IMR-90 (cell line): ENCODE data around the gene CENPP. TPM values are rescaled to one million over a fixed set of nuclear protein-coding genes. Genes with fewer than 3 reads are reported as not detected.

Experiments
- ATAC-seq: fragments of 200-7000 bp; cut with Tn5 transposase; 2 replicates; pipeline ENCODE4 v1.9.1; 2020; ENCODE audit warnings: low read depth, mild to moderate bottlenecking, moderate library complexity
- BruUV-seq: library from RNA; stranded (reverse); fragments of 400-500 nt; replicated peaks from 2 replicates; lab custom pipeline; 2021; lab: Mats Ljungman, UMichigan
- CTCF ChIA-PET: fragments of 300-600 bp; formaldehyde crosslinking; extraction: SDS; loops from one replicate; lab custom pipeline; 2021; ENCODE audit warnings: antibody characterized with exemption; lab: Yijun Ruan, JAX
- POLR2A ChIA-PET: fragments of 300-600 bp; sonication (Branson Sonifier 250); formaldehyde crosslinking; loops from one replicate; lab custom pipeline; 2022; ENCODE audit warnings: antibody characterized with exemption; ENCODE audit not compliant: unreplicated experiment; lab: Charles Lee
- DNase-seq: peaks from one replicate; pipeline ENCODE4 v3.0.0; 2013
- H2AFZ ChIP-seq: replicated peaks from 2 replicates; pipeline ENCODE3; 2013; ENCODE audit warnings: low read length, mild to moderate bottlenecking; ENCODE audit not compliant: poor library complexity
- H2AK5ac ChIP-seq: 2 replicates; pipeline ENCODE4 v1.6.1; 2013; ENCODE audit warnings: low read depth, low read length, inconsistent platforms
- H2AK9ac ChIP-seq: replicated peaks from 2 replicates; pipeline ENCODE3; 2013; ENCODE audit warnings: mild to moderate bottlenecking, low read depth, low read length, moderate library complexity; ENCODE audit not compliant: poor library complexity
- H2BK120ac ChIP-seq: 2 replicates; pipeline ENCODE4 v1.6.1; 2013; ENCODE audit warnings: low read depth, low read length, inconsistent platforms
- H2BK15ac ChIP-seq: 3 replicates; pipeline ENCODE4 v1.6.1; 2013; ENCODE audit warnings: low read depth, low read length, inconsistent platforms
- H2BK20ac ChIP-seq: 2 replicates; pipeline ENCODE4 v1.6.1; 2013; ENCODE audit warnings: low read depth, mild to moderate bottlenecking, inconsistent platforms, low read length, moderate library complexity
- H2BK5ac ChIP-seq: 2 replicates; pipeline ENCODE4 v1.6.1; 2013; ENCODE audit warnings: mild to moderate bottlenecking, low read depth, low read length, inconsistent platforms; ENCODE audit not compliant: poor library complexity, severe bottlenecking
- H3K14ac ChIP-seq: replicated peaks from 2 replicates; pipeline ENCODE4 v1.6.1; 2013; ENCODE audit warnings: low read depth, low read length, inconsistent platforms
- H3K18ac ChIP-seq: 2 replicates; pipeline ENCODE4 v1.6.1; 2013; ENCODE audit warnings: low read depth, low read length, control low read depth
- H3K23ac ChIP-seq: 2 replicates; pipeline ENCODE4 v1.6.1; 2013; ENCODE audit warnings: low read depth, low read length, inconsistent platforms
- H3K27ac ChIP-seq: 2 replicates; pipeline ENCODE4 v1.5.1; 2013; ENCODE audit warnings: mild to moderate bottlenecking, control low read depth, low read length; ENCODE audit not compliant: insufficient read depth
- H3K27me3 ChIP-seq: 2 replicates; pipeline ENCODE4 v1.6.1; 2013; ENCODE audit warnings: low read length; ENCODE audit not compliant: control insufficient read depth, insufficient read depth
- H3K36me3 ChIP-seq: 2 replicates; pipeline ENCODE4 v1.6.1; 2013; ENCODE audit warnings: low read length, mixed read lengths; ENCODE audit not compliant: control insufficient read depth, insufficient read depth
- H3K4ac ChIP-seq: 2 replicates; pipeline ENCODE4 v1.6.1; 2013; ENCODE audit warnings: low read depth, low read length, inconsistent platforms
- H3K4me1 ChIP-seq: 2 replicates; pipeline ENCODE4 v1.6.1; 2013; ENCODE audit warnings: low read length, mixed read lengths; ENCODE audit not compliant: control insufficient read depth, insufficient read depth
- H3K4me2 ChIP-seq: 2 replicates; pipeline ENCODE4 v1.6.1; 2013; ENCODE audit warnings: low read depth, mild to moderate bottlenecking, control low read depth, low read length, moderate library complexity
- H3K4me3 ChIP-seq: 2 replicates; pipeline ENCODE4 v1.5.1; 2013; ENCODE audit warnings: low read depth, mild to moderate bottlenecking, control low read depth, low read length, moderate library complexity; ENCODE audit not compliant: insufficient read depth
- H3K56ac ChIP-seq: 2 replicates; pipeline ENCODE4 v1.6.1; 2013; ENCODE audit warnings: low read length, inconsistent platforms; ENCODE audit not compliant: insufficient read depth; ENCODE audit errors: extremely low read depth
- H3K79me1 ChIP-seq, 2 experiments: 2 replicates each; pipeline ENCODE4 v1.6.1; 2013; ENCODE audit warnings: low read length in 2 of 2, inconsistent platforms in 1 of 2, low read depth in 1 of 2
- H3K9ac ChIP-seq: 2 replicates; pipeline ENCODE4 v1.6.1; 2013; ENCODE audit warnings: low read depth, low read length, control low read depth
- H3K9me1 ChIP-seq: 2 replicates; pipeline ENCODE4 v1.6.1; 2013; ENCODE audit warnings: low read length, inconsistent platforms; ENCODE audit not compliant: insufficient read depth
- H3K9me3 ChIP-seq: 2 replicates; pipeline ENCODE4 v1.6.1; 2013; ENCODE audit warnings: low read length; ENCODE audit not compliant: control insufficient read depth, insufficient read depth
- H4K20me1 ChIP-seq: 2 replicates; pipeline ENCODE4 v1.6.1; 2013; ENCODE audit warnings: low read length, inconsistent platforms; ENCODE audit not compliant: insufficient read depth
- H4K5ac ChIP-seq: 2 replicates; pipeline ENCODE4 v1.6.1; 2013; ENCODE audit warnings: mild to moderate bottlenecking, low read depth, low read length, control low read depth
- H4K8ac ChIP-seq, 2 experiments: 2 replicates each; pipeline ENCODE4 v1.6.1; 2013; ENCODE audit warnings: low read depth in 2 of 2, low read length in 2 of 2, control low read depth in 1 of 2, inconsistent platforms in 1 of 2
- H4K91ac ChIP-seq: 2 replicates; pipeline ENCODE4 v1.6.1; 2013; ENCODE audit warnings: low read depth, low read length, inconsistent platforms; ENCODE audit not compliant: insufficient read depth
- CHD1 ChIP-seq: IDR thresholded peaks from 2 replicates; pipeline ENCODE4 v1.6.1; 2012; ENCODE audit warnings: low read depth, low read length, improper control_type of control experiment
- CTCF ChIP-seq: conservative IDR thresholded peaks from 2 replicates; pipeline ENCODE4 v1.5.1; 2012; ENCODE audit warnings: mild to moderate bottlenecking, low read depth, low read length, improper control_type of control experiment
- MAZ ChIP-seq: IDR thresholded peaks from 2 replicates; pipeline ENCODE4 v1.6.1; 2012; ENCODE audit warnings: low read depth, mild to moderate bottlenecking, low read length, improper control_type of control experiment, moderate library complexity, borderline replicate concordance
- MXI1 ChIP-seq: IDR thresholded peaks from 2 replicates; pipeline ENCODE4 v1.6.1; 2012; ENCODE audit warnings: low read depth, mild to moderate bottlenecking, low read length, moderate library complexity, borderline replicate concordance
- NFE2L2 ChIP-seq: fragments of 150-350 bp; IDR thresholded peaks from 2 replicates; pipeline ENCODE4 v1.6.1; 2016; ENCODE audit warnings: low read depth, mild to moderate bottlenecking, low read length
- WGBS, 2 experiments: methylation state at CpG; one replicate each; pipeline versions ENCODE4 v1.1.5 to v1.1.7; 2013; ENCODE audit warnings: missing lambda C conversion rate in 2 of 2; ENCODE audit not compliant: insufficient read length in 1 of 2; ENCODE audit errors: extremely low coverage in 2 of 2; 5-methylcytosine and 5-hydroxymethylcytosine counted together
- dilution Hi-C: fragments of 300-500 bp; cut with HindIII; formaldehyde crosslinking; loops from one replicate; pipeline ENCODE4 v1.14.3; 2018; ENCODE audit warnings: low sequenced_read_pairs; ENCODE audit not compliant: unreplicated experiment
- in situ Hi-C: fragments of 300-500 bp; cut with MboI; formaldehyde crosslinking; loops from 3 replicates; pipeline ENCODE4 v1.14.3; 2019; ENCODE audit warnings: low sequenced_read_pairs, inconsistent platforms, mixed read lengths
- intact Hi-C: fragments of 100-400 bp; cut with micrococcal nuclease; formaldehyde crosslinking; loops from 2 replicates; pipeline ENCODE4 v1.10.0; 2022
- polyA plus RNA-seq, 3 experiments: library from polyadenylated mRNA; depleted of rRNA; stranded (reverse); fragments of >200 nt; gene quantifications; 2 replicates each; pipeline ENCODE4 v1.2.3, GENCODE V29; 2012; ENCODE audit warnings: low replicate concordance in 1 of 3
- total RNA-seq: library from RNA; depleted of rRNA; stranded (reverse); fragments of >200 nt; gene quantifications from 2 replicates; pipeline ENCODE4 v1.2.3, GENCODE V29; 2012

The CENPP gene
- total and polyA plus RNA-seq, 2 of the 4 experiments (the other 2 are of a cell fraction): 1.4 to 2.0 TPM

GRCh38 chr9:92616655-92617111 is 290.9 kb downstream of the CENPP start:
- intact Hi-C loops (no loop called here), in situ Hi-C loops (no loop called here), dilution Hi-C loops (no loop called here)
- no peaks in the 10 kb centered on the region for H4K20me1 ChIP-seq
- no TSS peak for BruUV-seq
- no peak overlapping the region for H4K8ac ChIP-seq
- ChIA-PET CTCF (no interaction called here), POLR2A (no interaction called here)
- ATAC-seq (peak; percentile 22; the same call in 1 of the 2 replicates), DNase-seq (no peak)
- H2AK9ac ChIP-seq: no peak overlapping the region
- peaks cover 0 to 13% of the 10 kb centered on the region in 2 experiments; a peak in 2 of 4 replicates for H3K79me1 ChIP-seq
- TF ChIP-seq CTCF (no peak), MXI1 (no peak), MAZ (no peak), NFE2L2 (no peak), CHD1 (no peak)
- peaks cover 14% of the 10 kb centered on the region; the same call in 1 of the 2 replicates for H3K4me1 ChIP-seq
- H3K14ac ChIP-seq: no peak overlapping the region
- no peak overlapping the region for H2AFZ ChIP-seq
- no peak overlapping the region for H2BK15ac ChIP-seq
- peak overlapping the region; percentile 7; the same call in 1 of the 2 replicates for H3K27ac ChIP-seq
- no CpG with 5 or more reads among the region's 11 CpGs for WGBS, 2 experiments
- no peak overlapping the region for H3K56ac ChIP-seq
- no peaks in the 10 kb centered on the region for H3K9me3 ChIP-seq
- no peak overlapping the region for H2BK20ac ChIP-seq
- no peak overlapping the region for H3K4me3 ChIP-seq
- no peak overlapping the region for H2BK120ac ChIP-seq
- H2AK5ac ChIP-seq: no peak overlapping the region
- no peak overlapping the region for H3K9ac ChIP-seq
- peaks cover 45% of the 10 kb centered on the region for H3K36me3 ChIP-seq
- no peak overlapping the region for H3K18ac ChIP-seq
- no peak overlapping the region for H3K4ac ChIP-seq
- H3K27me3 ChIP-seq: no peaks in the 10 kb centered on the region
- H3K9me1 ChIP-seq: peaks cover 39% of the 10 kb centered on the region
- no peak overlapping the region; the same call in 1 of the 2 replicates for H3K4me2 ChIP-seq
- H4K91ac ChIP-seq: no peak overlapping the region
- H3K23ac ChIP-seq: no peak overlapping the region; the same call in 1 of the 2 replicates
- H4K5ac ChIP-seq: no peak overlapping the region
- no peak overlapping the region for H2BK5ac ChIP-seq
